Activated CD4-positive, alpha-beta T cell treated with anti-CD3 and anti-CD28 coated beads, Interleukin-10, Interleukin-2, amounts not matched to agents 100 ng/mL and 50 ng/mL, durations not matched to agents 16 hours and 8 hours (primary cell): ENCODE results near the gene INSIG1.
A peak's percentile ranks its signal among the peaks of the same experiment; 100 is the strongest.

ENCODE experiments used
- DNase-seq: peaks from one replicate; pipeline ENCODE4 v3.0.0-alpha.2; 2020

Gene INSIG1

DNA sequence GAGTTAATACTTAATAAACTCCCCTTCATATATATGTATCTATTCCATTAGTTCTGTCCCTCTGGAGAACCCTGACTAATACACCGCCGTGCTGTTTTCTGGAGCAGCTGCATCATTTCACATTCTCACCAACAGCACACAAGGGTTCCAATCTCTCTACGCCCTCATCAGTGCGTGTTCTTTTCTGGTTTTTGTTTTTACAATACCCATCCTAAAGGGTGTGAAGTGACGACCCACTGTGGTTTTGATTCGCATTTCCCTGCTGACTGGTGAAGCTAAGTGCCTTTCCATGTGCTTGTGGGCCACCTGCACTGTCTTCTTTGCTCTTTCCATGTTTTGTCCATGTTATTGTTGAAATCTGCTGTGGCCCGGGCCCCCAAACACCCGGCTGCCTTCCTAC is 11.0 kb upstream of the INSIG1 start:
- DNase-seq: peak; percentile 71

DNA sequence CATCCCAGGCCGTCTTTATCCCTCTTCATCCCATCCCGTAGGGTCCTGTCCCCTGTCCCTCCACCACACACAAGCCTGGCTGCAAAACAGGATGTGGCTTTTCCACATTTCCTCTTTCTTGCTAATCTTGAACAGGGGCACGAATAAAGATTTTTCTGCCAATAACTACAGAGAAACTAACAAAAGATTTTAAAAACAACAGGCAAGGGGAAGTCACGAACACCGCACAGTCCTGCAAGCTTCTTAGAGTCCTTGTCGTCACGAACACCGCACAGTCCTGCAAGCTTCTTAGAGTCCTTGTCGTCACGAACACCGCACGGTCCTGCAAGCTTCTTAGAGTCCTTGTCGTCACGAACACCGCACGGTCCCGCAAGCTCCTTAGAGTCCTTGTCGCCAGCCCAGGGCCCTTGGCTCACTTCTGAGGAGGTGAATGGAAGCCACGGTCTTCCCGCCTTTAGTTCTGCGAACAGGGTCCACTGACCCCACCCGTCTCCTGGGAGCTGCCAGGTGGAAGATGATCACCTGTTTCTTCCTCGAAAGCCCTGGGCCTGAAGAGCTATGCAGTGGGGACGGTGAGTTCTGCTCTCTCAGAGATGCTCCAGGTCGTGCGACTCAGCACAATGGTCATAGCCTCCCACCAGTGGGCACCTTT is 10.3 kb upstream of the INSIG1 start:
- DNase-seq: no peak

DNA sequence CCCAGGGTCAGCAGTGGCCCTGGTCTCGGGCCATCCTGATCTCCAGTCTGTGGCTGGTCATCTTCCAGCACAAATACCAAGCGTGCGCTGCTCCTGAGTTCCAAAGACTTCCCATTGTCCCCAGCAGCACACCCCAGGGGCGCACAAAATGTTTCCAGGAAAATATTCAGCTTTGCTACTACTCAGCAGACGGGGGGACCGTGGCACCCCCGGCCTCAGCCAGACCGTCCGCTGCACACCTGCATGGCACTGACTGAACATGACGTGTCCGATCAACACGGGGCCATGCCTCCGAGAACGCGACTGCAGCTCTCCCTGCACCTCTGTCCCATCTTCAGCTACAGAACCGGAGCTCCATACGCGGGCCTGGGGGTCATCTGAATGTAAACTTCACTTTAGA is 9.6 kb upstream of the INSIG1 start:
- no peak for DNase-seq

DNA sequence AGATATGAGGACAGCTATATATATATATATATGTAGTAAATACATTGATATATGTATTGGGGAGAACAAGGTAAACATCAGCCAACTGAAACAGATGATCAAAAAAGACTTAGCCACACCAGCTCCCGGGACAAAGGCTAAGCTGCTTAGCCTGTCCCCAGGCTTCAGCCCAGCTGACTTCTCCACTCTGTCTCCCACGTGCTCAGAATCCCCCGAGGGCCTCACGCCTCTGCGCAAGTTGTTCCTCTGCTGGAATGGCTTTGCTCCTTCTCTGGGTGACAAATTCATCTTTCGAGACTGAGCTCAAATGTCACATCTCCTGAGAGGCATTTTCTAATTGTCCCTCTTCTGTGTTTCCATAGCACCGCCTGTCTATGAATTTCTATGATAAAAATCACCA is 8.6 kb upstream of the INSIG1 start:
- no peak for DNase-seq

DNA sequence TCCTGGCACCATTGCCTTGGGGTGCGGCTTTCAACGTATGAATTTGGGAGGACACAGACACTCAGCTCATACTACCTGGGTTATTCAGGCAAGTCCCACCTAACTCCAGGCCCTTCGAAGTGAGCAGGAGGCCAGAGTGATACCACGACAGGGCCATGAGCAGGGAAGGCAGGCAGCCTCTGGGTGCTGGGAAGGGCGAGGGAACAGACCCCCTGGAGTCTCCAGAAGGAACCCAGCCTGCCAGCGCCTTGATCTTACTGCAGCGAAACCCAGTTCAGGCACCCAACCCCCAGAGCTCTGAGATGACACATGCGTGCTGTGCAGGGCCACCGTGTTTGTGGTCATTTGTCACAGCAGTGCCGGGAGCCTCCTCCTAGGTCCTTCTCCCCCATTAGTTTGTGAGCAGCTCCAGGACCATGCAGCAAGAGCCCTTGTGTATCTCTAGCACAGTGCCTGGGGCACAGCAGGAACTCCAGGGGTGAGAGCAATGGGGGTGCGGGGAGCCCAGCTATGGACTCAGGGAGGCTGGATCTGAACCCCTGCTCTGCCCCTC is 7.7 kb upstream of the INSIG1 start:
- no peak for DNase-seq

DNA sequence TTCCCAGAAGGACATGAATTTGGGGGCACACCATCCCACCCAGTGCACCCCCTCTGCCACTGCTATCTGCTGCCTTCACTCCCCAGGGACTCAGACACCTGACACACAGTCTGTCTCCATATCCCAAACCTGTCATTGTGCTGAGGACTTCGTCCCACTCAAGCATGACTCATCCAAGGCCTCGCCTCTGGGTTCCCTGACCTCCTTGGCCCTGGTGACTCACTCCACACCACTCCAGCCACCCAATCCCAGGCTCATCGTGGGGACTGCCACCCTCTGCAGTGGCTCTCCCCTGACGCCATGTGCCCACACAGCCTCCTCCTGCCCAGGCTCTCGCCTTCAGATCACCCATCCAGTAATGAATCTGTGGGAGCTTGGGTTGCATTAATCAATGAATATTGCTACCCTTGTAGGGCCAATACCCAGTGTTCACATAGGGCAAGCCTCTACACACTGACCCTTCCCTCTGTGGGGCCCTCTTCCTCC is 6.6 kb upstream of the INSIG1 start:
- DNase-seq: peak; percentile 51

DNA sequence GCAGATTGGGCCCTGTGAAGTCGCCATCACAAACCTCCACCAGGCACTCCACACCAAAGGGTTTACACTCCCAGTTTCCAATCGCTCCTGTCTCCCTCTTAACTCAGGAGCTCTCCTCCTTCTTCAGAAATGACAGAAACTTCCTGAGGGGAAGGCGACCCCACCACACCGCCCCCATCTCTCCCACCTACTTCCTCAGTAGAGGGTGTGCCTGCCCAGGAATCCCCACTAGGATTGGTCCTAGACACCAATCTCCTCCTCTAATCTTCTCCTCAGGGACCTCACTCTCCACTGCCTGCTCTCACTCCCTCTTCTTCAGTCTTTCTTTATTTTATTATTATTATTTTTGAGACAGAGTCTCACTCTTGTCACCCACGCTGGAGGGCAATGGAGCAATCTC is 5.9 kb upstream of the INSIG1 start:
- no peak for DNase-seq

DNA sequence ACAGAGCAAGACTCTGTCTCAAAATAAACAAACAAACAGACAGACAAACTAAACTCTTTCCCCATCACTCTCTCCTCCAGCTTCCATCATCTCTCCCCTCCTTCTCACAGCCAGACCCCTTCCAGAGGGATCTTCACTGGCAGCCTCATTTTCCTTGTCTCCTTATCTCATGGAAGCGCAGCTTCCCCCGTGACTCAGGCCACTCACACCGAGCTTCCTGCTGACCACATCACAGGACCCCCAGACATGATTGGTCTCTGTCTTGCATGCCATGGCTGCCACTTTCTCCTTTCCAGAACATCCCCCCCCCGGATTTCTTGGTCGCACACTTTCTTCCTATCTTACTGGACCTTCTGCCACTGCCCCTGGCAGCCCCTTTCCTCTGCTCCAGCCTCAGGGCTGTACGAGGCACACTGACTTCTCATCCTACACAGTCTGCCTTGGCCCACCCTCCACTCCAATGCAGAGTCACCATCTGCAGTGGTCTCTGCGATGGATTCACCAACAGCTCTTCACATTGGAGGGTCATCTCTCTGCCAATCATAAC is 4.9 kb upstream of the INSIG1 start:
- no peak for DNase-seq

DNA sequence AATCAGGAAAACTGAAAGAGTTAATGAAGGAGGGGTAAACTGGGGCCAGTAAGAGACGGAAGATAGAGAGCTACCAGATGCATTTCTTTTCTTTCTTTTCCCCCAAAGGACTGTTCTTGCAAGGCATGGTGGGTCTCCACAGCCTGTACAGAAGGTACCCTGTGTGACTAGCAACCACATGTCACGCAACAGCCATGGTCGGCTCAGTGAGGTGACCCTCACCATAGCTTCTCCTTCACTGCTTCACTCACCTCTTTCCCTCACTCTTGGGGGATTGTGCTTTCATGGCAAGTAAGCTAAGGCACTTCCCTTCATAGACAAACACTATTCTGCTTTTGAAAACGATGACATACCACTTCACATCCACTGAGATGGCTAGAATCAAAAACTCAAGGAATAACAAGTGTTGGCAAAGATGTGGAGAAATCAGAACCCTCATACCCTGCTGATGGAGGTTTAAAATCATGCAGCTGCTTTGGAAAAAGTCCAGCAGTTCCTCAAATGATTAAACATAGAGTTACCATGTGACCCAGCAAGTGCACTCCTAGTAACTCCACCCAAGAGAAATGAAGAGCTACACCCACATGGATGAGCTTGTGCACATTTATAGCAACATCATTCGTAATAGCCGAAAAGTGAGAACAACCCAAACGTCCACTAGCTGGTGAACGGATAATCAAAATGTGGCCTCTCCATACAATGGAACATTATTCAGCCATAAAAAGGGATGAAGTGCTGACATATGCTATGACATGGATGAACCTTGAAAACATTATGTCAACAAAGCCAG is 3.8 kb upstream of the INSIG1 start:
- no peak for DNase-seq

DNA sequence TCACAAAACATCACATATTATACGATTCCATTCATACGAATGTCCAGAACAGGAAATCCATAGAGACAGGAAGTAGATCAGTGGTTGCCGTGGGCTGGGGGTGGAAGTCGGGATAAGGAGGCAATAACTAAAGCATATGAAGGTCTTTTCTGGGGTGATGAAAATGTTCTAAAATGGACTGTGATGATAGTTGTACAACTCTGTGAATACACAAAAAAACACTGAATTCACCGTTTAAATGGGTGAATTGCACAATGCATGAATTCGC is 3.2 kb upstream of the INSIG1 start:
- DNase-seq: no peak

DNA sequence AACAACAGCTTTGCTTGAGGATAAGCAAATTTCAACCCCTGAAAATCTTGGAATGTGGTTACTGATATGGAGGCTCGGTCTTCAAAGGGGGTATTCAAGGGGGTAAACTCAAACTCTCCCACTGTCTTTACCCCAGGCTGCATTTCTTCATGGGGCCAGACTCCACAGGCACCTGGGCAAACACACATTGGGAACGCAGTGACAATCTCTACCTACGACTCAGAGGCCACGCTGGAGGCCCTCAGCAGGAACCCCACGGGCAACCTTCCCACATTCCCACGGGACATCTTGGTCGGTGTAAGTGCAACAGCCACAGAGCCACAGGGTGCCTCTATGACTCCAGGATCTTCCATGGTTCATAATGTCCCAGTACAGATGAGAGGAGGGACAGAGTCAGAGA is 2.2 kb upstream of the INSIG1 start:
- DNase-seq: no peak

DNA sequence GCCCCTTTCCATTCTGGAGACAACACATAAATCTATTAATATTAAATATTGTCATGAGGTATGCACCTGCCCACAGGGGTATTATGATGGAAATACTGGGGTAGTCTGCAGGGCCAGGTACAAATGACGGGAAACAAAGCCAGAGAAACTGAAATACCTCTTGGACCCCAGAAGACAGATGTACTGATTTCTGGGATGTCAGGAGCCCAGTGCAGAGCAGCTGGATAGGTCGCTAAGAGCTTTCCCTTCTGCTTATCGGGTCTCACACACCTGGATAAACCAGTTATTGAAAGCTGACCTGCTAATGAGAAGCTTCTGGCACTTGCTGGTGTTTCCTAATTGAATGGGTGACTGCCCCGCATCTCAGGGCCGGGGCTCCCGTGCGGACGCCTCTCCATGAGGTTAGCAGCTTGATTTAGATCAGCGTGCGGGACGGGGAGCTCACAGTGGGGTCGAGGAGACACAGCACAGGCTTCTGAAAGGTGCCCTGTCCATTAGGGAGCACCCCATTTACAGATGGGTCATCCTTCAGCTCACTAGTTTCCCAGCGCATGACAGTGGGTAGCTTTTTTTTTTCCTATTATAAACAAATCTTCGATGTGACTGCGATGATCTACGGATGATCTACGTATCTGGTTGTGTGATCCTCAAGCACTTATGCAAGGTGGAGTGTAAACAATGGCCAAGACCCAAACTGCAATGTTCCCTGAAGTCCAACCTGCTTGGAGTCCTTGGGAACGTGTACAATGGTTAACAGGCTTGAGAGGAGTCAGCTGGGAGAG is 1.5 kb upstream of the INSIG1 start:
- DNase-seq: no peak

DNA sequence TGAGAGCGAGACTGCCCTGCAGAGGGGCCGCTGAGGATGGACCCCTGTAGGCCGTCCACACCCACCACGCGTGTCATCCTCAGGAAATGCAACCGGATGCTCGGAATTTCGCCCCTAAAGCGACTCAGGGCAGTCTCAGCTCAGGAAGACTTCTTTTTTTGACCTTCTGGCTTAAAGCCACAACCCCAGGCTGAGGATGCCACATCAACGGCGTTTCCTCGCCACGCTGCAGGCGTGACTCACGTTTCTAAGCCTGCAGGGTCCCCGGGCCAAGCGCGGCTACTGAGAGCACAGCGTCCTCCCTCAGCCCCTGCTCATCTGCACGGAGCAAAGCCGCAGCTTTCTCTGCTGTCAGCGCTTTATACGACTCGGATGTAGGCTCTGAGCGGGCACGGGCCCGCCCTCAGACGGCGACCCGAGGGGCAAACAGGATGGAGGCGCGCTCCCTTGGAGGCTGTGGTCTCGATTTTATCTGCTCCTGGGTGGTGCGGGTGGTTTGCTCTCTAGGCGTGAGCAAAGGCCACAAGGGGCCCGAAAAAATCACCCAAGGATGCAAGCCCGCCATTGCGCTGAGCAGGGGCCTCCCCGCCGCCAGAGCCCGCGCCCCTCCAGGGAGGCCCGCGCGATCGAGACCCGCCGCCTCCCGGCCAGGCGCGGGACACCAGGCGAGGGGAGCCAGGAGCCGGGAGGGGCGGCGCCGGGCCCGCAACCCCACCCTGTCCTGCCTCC is 726 bp upstream of the INSIG1 start:
- DNase-seq: peak; percentile 93

DNA sequence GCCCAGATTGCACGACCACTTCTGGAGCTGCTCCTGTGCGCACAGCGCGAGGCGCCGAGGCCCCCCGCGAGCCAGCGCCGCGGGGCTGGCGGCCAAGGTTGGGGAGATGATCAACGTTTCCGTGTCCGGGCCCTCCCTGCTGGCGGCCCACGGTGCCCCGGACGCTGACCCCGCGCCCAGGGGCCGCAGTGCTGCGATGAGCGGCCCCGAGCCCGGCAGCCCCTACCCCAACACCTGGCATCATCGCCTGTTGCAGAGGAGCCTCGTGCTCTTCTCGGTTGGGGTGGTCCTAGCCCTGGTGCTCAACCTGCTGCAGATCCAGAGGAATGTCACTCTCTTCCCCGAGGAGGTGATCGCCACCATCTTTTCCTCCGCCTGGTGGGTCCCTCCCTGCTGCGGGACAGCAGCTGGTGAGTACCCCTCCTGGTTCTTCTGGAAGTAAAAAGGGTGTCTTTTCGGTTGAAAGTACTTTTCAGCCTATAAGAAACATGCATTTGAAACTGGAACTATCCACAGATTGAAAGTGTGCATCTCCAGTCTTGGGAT is 683 bp downstream of the INSIG1 start:
- DNase-seq: peak; percentile 39

DNA sequence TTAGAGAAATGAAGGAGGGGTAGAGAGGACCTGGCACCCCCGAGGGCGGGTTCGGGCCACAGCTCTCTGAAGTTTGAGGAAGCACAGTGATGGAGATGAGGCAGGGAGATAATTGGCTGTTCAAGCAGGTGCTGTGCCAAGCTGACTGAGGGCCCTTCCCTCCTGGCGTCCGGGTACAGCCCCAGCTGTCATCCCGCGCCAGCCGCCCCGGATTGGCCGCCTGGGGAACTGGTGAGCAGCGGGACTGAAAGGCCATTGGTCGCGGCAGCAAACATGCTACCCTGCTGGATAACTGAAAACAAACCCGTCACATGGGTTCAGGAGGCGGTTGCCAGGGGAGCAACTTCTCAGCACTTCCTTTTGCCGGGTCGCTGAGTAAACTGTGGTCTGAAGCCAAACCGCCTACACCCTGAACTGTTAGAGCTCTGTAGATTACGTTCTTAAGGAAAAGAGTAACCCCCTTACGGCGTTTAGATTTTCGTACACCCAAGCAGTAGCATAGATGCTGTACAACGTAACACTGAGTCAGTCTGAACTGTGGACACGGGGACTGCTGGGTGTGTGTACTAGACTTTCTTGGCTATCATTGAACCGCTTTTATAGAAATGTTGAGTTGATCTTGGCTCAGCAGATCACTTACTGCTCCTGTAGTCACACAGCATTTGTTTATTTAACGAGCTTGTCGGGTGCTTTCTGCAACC is 1.3 kb downstream of the INSIG1 start:
- DNase-seq: peak; percentile 98

DNA sequence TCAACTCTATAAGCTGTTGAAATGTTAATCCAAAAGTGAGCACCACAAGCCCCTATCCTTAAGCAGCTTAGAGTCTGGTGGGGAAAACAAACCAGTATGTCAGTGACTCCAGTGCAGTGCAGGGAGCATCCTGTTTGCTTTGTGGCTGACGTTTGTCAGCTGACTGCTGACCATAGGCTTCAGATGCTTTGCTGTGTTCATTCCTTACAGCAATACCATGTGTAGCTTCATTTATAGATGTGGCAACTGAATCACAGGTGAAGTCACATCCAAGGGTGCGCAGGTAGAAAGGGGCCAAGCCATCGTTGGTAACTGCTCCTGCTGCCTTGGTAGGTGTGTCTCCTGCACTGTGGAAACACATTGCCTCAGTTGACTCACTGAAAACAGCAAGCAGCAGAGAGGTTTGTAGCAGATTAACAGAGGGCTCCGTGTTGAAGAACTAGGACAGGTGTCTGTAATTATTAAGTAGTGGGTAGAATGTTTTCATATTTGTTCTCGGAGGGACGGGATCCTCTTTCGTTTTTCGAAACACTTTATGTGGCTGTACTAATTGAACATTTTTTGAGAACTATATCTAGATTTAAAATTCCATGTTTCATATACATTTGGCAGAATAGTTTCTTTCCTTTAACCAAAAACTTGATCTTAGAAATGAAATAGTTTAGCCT is 2.0 kb downstream of the INSIG1 start:
- DNase-seq: peak; percentile 47

DNA sequence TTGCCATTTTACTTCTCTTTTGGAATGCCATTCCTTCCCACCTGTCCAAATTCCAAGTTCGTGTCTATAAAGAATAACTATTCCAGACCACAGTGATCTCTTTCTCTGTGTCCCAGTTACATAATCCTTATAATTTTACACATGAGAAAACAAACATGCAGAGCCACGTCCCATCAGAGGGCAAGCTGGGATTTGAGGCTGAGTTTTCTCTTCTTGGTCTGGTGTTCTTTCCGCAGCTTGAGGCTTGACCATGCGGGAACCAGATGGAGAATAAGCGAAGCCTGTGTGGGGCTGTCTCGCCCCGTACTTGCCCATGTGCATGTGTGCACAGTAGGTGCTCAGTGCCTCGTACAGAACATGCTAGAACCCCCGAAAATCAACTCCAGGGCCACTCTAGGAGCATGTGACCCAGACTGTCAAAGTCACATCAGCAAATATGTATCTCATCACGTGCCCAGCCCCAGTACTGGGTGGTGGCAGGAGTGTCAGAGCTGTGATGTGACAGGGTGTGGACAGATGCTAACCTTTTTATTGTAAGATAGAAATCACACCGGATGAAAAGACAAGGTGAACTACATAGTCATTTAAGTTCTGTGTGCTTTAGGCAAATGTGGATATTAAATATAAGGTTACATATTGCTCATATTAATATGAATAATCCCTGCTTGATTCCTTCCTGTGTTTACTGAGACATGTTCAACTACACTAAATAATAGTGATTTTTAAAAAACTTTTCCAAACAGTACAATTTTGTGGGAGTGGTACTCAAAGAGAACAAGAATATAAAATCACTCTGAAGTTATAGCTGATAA is 3.2 kb downstream of the INSIG1 start:
- peak; percentile 58 for DNase-seq

DNA sequence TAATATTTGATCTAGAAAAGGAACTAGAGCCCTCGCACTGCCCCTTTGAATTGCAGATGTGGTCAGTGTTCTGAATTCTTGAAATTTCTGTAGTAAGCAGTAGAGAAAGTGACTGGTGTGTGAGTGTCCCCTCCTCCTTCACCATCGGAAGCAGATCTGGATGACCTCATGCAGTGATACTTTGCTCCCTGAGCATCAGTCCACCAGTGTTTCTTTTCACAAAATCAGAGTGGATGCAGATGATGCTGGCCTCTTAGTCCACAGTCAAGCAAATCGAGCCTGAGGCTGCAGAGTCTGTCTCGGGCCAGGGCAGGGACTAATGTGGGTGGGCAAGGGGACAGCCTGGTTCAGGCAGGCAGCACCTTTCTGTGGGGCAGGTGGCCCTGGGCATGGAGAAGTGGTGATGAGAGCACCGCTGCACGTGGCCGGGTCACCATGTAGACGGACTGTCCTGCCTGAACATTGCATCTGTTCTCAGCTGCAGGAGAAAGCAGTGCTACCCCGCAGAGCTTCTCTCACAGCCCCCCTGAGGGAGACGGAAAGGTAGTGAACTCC is 5.4 kb downstream of the INSIG1 start:
- DNase-seq: no peak

DNA sequence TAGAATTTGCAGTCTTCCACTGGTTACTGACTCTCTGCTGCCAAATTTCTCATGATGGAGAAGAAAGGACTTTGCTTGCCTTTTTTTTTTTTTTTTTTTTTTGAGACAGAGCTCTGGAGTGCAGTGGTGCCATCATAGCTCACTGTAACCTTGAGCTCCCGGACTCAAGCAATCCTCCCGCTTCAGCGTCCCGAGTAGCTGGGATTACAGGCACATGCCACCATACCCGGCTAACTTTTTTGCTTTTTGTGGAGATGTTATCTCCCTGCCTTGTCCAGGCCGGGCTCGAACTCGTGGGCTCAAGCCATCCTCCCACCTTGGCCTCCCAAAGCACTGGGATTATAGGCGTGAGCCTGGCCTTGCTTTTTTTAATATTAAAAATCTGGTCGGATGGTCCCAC is 6.2 kb downstream of the INSIG1 start:
- DNase-seq: no peak
